ENCODE results near the gene CXXC5. TPM values are rescaled to one million over a fixed set of nuclear protein-coding genes. Genes with fewer than 3 reads are reported as not detected.
"Not testable (repeated sequence)": the region's sequence is repeated elsewhere in the genome, so short reads cannot be mapped to it uniquely, and the experiment has no call there.

The CXXC5 gene
- total RNA-seq, 1 donor from 2014 or later: 167 TPM

- no peak overlapping the region for H3K4me3 ChIP-seq (ENCODE audit: low read depth, low read length)
- no peak for DNase-seq (ENCODE audit: low read depth)
- no peaks in the 10 kb centered on the region for H3K27me3 ChIP-seq (ENCODE audit: control insufficient read depth, insufficient read depth, low read length)
- no peak for TF ChIP-seq CTCF (IDR thresholded peaks at IDR 0.05; ENCODE audit: insufficient read depth, low read length, poor library complexity, severe bottlenecking)
- no peaks in the 10 kb centered on the region for H3K36me3 ChIP-seq (ENCODE audit: control insufficient read depth, insufficient read depth, low read length)
Measured at GRCh38 chr5:139723986-139724587, 75.9 kb downstream of the CXXC5 start.

GRCh38 chr5:139725073-139725830, 77.1 kb downstream of the CXXC5 start:
- H3K36me3 ChIP-seq (ENCODE audit: control insufficient read depth, insufficient read depth, low read length): no peaks in the 10 kb centered on the region
- no peak overlapping the region for H3K4me3 ChIP-seq (ENCODE audit: low read depth, low read length)
- DNase-seq (ENCODE audit: low read depth): peak; percentile 73
- no peak for TF ChIP-seq CTCF (IDR thresholded peaks at IDR 0.05; ENCODE audit: insufficient read depth, low read length, poor library complexity, severe bottlenecking)
- H3K27me3 ChIP-seq (ENCODE audit: control insufficient read depth, insufficient read depth, low read length): no peaks in the 10 kb centered on the region

GRCh38 chr5:139726248-139726647, 78.1 kb downstream of the CXXC5 start:
- Histone ChIP-seq H3K4me3 (ENCODE audit: low read depth, low read length) (no peak overlapping the region), H3K36me3 (ENCODE audit: control insufficient read depth, insufficient read depth, low read length) (no peaks in the 10 kb centered on the region), H3K27me3 (ENCODE audit: control insufficient read depth, insufficient read depth, low read length) (no peaks in the 10 kb centered on the region)
- no peak for DNase-seq (ENCODE audit: low read depth)
- no peak for TF ChIP-seq CTCF (IDR thresholded peaks at IDR 0.05; ENCODE audit: insufficient read depth, low read length, poor library complexity, severe bottlenecking)

- not testable (repeated sequence) for H3K27me3 ChIP-seq (ENCODE audit: control insufficient read depth, insufficient read depth, low read length); H3K36me3 ChIP-seq (ENCODE audit: control insufficient read depth, insufficient read depth, low read length)
- DNase-seq (ENCODE audit: low read depth): peak; percentile 43
Measured at GRCh38 chr5:139727615-139728014, 79.5 kb downstream of the CXXC5 start.

GRCh38 chr5:139731281-139731680, 83.1 kb downstream of the CXXC5 start:
- no peaks in the 10 kb centered on the region for H3K27me3 ChIP-seq (ENCODE audit: control insufficient read depth, insufficient read depth, low read length)
- H3K36me3 ChIP-seq (ENCODE audit: control insufficient read depth, insufficient read depth, low read length): no peaks in the 10 kb centered on the region
- no peak for TF ChIP-seq CTCF (IDR thresholded peaks at IDR 0.05; ENCODE audit: insufficient read depth, low read length, poor library complexity, severe bottlenecking)
- DNase-seq (ENCODE audit: low read depth): no peak
- H3K4me3 ChIP-seq (ENCODE audit: low read depth, low read length): no peak overlapping the region

More at GRCh38 chr5:139727615-139728014, 79.5 kb downstream of the CXXC5 start:
- not testable (repeated sequence) for H3K4me3 ChIP-seq (ENCODE audit: low read depth, low read length)

- Histone ChIP-seq H3K36me3 (ENCODE audit: control insufficient read depth, insufficient read depth, low read length) (no peaks in the 10 kb centered on the region), H3K27me3 (ENCODE audit: control insufficient read depth, insufficient read depth, low read length) (no peaks in the 10 kb centered on the region), H3K4me3 (ENCODE audit: low read depth, low read length) (no peak overlapping the region)
- DNase-seq (ENCODE audit: low read depth): no peak
- TF ChIP-seq CTCF (IDR thresholded peaks at IDR 0.05; ENCODE audit: insufficient read depth, low read length, poor library complexity, severe bottlenecking): no peak
Measured at GRCh38 chr5:139732019-139732418, 83.9 kb downstream of the CXXC5 start.

Data from kidney epithelial cell (primary cell).